Mucosa of descending colon (tissue), 3 donors: Measurements from ENCODE around the gene TEDC1. TPM values are rescaled to one million over a fixed set of nuclear protein-coding genes. Genes with fewer than 3 reads are reported as not detected.

Experiments used
- ATAC-seq: fragments of 200-7000 bp; cut with Tn5 transposase; one replicate; pipeline ENCODE4 v1.9.1; 2020; ENCODE audit warnings: mild to moderate bottlenecking, moderate library complexity
- DNase-seq, 3 donors: peaks; one replicate each; pipeline ENCODE4 v3.0.0-alpha.2; 2020
- H3K36me3 ChIP-seq: fragments of 200-600 bp; one replicate; pipeline ENCODE4 v1.8.0; 2021; ENCODE audit warnings: low read depth, mild to moderate bottlenecking
- H3K4me1 ChIP-seq: fragments of 200-600 bp; one replicate; pipeline ENCODE4 v1.8.0; 2021; ENCODE audit warnings: low read depth, mild to moderate bottlenecking
- H3K4me3 ChIP-seq: fragments of 200-600 bp; one replicate; pipeline ENCODE4 v1.8.0; 2021; ENCODE audit warnings: mild to moderate bottlenecking
- H3K9me3 ChIP-seq: fragments of 200-600 bp; one replicate; pipeline ENCODE4 v1.8.0; 2021; ENCODE audit warnings: mild to moderate bottlenecking
- intact Hi-C, 2 donors: fragments of 100-400 bp; cut with DNase I in 1 of 2; cut with micrococcal nuclease in 1 of 2; formaldehyde crosslinking; loops; one replicate each; pipeline versions ENCODE4 v1.11.0 to v1.11.1; 2022; cut with DNase I, micrococcal nuclease
- total RNA-seq, 3 donors: library from RNA; stranded (reverse); fragmentation: NEBNext Ultra II Directional in 2 of 3; extraction: Animal tissue kit (Norgen Biotek cat#: 25700) in 2 of 3; gene quantifications; one replicate each; pipeline versions ENCODE4 v1.2.1 to v1.2.4, GENCODE V29; 2021 to 2023
- TF ChIP-seq, protein P1 (sequence below): fragments of 200-600 bp; IDR thresholded peaks from one replicate; pipeline ENCODE4 v1.8.0; 2022; ENCODE audit warnings: antibody characterized with exemption, mild to moderate bottlenecking
- donor health status: DM: no; HTN: no; CAD: no; lungs with moderate emphysema.
- donor health status: DM: no; HTN: no; CAD: no.
- donor health status: DM: no; HTN: yes; CAD: no.

Gene TEDC1
- total RNA-seq, 3 donors from 2014 or later: 11.8 to 23.9 (median 21.8) TPM

DNA sequence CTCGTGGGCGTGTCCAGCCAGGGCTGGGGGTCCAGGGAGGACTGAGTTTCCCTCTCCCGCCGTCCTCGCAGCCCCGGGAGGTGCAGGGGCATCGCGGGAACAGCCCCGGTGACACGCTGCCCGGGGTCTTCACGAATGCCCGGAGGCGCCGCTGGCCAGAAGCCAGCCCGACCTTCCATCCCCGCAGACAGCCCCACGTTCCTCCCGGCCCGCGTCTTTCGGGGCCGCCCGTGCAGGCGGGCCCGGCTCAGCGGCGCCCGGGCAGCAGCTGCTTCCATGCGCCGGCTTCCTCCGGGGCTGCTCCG is 827 bp upstream of the TEDC1 start:
- peaks cover 42% of the 10 kb centered on the region for H3K4me1 ChIP-seq
- peak overlapping the region; percentile 48 for H3K4me3 ChIP-seq
- ATAC-seq (no peak), DNase-seq (peak in 1 of 3 donors; percentile 55)
- peaks cover 6% of the 10 kb centered on the region for H3K36me3 ChIP-seq
- no peaks in the 10 kb centered on the region for H3K9me3 ChIP-seq
- intact Hi-C loops: no loop called here
- TF ChIP-seq, protein P1, sequence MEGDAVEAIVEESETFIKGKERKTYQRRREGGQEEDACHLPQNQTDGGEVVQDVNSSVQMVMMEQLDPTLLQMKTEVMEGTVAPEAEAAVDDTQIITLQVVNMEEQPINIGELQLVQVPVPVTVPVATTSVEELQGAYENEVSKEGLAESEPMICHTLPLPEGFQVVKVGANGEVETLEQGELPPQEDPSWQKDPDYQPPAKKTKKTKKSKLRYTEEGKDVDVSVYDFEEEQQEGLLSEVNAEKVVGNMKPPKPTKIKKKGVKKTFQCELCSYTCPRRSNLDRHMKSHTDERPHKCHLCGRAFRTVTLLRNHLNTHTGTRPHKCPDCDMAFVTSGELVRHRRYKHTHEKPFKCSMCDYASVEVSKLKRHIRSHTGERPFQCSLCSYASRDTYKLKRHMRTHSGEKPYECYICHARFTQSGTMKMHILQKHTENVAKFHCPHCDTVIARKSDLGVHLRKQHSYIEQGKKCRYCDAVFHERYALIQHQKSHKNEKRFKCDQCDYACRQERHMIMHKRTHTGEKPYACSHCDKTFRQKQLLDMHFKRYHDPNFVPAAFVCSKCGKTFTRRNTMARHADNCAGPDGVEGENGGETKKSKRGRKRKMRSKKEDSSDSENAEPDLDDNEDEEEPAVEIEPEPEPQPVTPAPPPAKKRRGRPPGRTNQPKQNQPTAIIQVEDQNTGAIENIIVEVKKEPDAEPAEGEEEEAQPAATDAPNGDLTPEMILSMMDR: no peak

DNA sequence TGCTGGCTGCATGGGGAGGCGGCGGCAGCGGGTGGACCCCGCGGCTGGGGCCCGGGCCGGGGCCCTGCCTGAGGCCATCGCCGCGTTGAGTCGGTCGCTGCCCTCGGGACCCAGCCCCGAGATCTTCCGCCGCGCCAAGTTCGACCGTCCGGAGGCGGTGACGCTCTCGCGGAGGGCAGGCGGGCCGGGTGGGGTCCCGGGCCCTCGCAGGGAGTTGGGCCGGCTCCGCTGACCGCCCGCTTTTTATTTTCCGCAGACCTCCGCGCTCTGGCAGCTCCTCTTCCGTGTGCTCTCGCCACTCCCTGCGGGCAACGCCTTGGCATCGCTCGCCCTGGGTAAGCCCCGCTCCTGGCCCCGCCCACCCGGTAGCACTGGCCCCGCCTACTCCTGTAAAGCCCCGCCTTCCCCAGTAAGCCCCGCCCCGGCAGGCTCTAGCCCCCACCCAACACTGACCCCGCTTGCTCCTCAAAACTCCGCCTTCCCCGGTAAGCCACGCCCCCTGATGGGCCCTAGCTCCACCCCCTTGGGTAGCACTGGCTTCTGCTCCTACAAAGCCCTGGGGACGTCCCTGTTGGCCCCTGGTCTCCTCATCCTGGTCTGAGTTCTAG is 424 bp downstream of the TEDC1 start:
- TF ChIP-seq, protein P1: no peak
- peak; percentile 85 to 92 (median 91) for DNase-seq
- Histone ChIP-seq H3K4me3 (peak overlapping the region; percentile 48), H3K4me1 (peaks cover 32% of the 10 kb centered on the region), H3K36me3 (peaks cover 6% of the 10 kb centered on the region), H3K9me3 (no peaks in the 10 kb centered on the region)
- intact Hi-C loops: no loop called here
- peak; percentile 53 for ATAC-seq

DNA sequence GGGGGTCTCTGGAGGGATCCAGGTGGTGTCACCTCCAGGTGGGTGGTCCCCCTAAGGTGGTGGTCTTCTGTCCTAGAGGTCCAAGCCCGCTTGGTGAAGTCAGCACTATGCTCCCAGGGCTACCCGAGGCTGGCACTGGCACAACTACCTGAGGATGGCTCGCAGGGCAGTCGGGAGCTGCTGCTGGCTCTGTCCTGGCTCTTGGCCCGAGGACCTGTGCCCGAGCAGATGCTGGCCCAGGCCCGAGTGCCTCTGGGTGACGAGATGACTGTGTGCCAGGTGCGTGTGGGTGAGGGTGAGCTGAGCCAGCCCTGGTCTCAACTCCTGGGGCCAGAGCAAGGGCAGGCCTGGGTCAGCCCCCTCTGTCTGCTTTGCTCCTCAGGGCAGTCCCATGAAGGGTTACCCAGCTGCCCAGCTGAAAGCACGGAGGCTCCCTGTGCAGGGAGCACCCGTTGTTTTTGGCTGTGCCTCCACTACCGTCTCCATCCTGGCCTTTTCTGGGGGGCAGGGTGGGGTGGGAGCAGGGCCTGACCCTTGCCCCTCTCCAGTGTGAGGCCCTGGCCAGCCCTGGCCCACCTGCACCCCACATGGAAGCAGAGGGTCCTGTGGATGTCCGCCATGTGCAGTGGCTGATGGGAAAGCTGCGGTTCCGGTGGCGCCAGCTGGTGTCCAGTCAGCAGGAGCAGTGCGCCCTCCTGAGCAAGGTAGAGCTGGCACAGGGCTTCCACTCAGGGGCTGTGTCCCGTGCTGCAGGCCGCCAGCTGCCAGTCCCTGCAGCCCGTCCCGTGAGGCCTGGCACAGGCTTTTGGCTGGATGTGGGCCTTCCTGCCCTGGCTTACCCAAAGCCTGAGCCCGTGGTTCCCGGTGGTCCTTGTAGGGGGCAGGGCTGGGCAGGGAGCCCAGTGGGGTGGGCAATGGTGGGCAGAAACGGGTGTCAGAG is 1.3 kb downstream of the TEDC1 start:
- DNase-seq (peak; percentile 20 to 78 (median 55)), ATAC-seq (no peak)
- Histone ChIP-seq H3K4me1 (peaks cover 24% of the 10 kb centered on the region), H3K4me3 (no peak overlapping the region), H3K36me3 (peaks cover 6% of the 10 kb centered on the region), H3K9me3 (no peaks in the 10 kb centered on the region)
- TF ChIP-seq, protein P1: no peak
- intact Hi-C loops: no loop called here

DNA sequence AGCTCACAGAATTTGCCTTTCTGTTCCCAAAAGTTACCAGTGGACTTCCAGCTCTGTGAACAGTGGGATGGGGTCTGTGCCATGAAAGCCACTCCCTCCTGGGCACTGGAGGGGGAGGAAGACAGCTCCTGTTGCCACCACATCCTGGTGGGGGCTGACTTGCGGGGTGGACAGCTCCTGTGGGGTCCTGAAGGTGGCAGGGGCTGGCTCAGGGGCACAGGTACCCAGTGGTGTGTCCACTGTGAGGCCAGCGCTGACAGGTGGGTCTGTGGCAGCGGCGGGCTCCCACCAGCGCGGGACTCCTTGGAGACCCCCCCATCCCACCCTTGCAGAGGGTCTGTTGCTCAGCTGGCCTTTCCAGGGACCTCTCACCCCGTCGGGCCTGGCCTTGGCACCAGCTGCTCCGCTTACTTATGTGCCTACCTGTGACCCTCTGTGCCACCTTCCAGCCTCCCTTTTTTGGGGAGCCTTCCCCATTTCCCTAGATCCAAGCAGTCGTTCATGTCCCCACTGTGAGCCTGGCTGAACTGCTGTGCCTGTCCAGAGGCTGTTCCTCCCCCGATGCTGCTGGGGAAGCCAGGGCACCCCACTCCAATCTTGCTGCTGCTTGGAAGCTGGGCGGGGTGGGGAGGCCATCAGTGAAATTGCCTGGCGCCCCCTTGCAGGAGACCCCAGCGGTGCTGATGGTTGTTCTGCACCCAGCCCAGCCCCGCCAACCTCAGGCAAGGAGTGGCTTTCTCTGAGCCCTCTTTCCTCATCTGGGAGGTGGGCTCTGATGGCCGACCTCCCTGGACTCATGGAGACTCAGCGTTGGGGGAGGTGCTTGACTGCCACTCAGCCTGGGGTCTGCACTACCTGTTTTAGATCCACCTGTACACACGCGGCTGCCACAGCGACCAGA is 2.2 kb downstream of the TEDC1 start:
- H3K9me3 ChIP-seq: no peaks in the 10 kb centered on the region
- peaks cover 6% of the 10 kb centered on the region for H3K36me3 ChIP-seq
- TF ChIP-seq, protein P1: no peak
- intact Hi-C loops: no loop called here
- no peak overlapping the region for H3K4me3 ChIP-seq
- H3K4me1 ChIP-seq: peaks cover 15% of the 10 kb centered on the region
- DNase-seq (peak in 2 of 3 donors; percentile 37 to 61), ATAC-seq (no peak)

DNA sequence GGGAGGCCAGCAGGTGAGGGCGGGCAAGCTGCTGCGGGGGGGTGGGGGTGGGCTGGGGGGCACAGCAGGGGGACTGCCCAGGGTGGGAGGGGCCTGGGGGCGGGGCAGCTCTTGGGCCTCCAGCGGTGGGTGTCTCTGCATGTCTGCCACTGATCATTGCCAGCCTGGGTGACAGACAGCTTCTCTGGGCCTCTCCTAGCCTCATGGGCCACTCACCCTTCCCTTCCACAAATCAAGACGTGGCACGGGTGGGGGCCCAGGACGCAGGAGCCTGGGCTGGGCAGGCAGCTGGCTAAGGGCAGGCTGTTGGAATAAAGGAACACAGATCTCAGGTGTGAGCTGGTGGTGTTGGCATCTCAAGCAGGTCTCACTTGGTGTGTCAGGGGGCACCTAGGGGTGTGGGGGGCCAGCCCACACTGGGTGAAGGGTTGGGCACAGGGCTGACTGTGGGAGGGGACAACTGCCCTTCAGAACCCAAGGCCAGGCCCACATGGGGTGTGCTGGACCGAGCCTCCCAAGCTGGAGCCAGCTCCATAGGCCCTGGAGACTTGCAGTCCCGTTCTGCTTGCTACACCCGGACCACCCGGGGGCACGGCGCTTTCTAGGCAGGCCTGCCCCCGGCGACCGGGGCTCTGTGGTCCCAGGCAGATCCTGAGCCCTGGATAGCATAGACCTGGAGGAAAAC is 3.0 kb downstream of the TEDC1 start:
- TF ChIP-seq, protein P1: no peak
- no peak for ATAC-seq
- intact Hi-C loops: no loop called here
- Histone ChIP-seq H3K9me3 (no peaks in the 10 kb centered on the region), H3K36me3 (peaks cover 6% of the 10 kb centered on the region), H3K4me1 (peaks cover 7% of the 10 kb centered on the region), H3K4me3 (no peak overlapping the region)
- peak in 2 of 3 donors; percentile 27 to 53 for DNase-seq
